HG02763 (cell line): ENCODE measurements around the gene ACP7.
"Not testable (repeated sequence)": the region's sequence is repeated elsewhere in the genome, so short reads cannot be mapped to it uniquely, and the experiment has no call there.

Source experiments
- ATAC-seq: cut with Tn5 transposase; IDR thresholded peaks from one replicate; pipeline ENCODE4 v1.9.1; 2021; ENCODE audit warnings: mild to moderate bottlenecking, moderate library complexity; ENCODE audit not compliant: unreplicated experiment

ACP7 gene, protein sequence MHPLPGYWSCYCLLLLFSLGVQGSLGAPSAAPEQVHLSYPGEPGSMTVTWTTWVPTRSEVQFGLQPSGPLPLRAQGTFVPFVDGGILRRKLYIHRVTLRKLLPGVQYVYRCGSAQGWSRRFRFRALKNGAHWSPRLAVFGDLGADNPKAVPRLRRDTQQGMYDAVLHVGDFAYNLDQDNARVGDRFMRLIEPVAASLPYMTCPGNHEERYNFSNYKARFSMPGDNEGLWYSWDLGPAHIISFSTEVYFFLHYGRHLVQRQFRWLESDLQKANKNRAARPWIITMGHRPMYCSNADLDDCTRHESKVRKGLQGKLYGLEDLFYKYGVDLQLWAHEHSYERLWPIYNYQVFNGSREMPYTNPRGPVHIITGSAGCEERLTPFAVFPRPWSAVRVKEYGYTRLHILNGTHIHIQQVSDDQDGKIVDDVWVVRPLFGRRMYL

DNA sequence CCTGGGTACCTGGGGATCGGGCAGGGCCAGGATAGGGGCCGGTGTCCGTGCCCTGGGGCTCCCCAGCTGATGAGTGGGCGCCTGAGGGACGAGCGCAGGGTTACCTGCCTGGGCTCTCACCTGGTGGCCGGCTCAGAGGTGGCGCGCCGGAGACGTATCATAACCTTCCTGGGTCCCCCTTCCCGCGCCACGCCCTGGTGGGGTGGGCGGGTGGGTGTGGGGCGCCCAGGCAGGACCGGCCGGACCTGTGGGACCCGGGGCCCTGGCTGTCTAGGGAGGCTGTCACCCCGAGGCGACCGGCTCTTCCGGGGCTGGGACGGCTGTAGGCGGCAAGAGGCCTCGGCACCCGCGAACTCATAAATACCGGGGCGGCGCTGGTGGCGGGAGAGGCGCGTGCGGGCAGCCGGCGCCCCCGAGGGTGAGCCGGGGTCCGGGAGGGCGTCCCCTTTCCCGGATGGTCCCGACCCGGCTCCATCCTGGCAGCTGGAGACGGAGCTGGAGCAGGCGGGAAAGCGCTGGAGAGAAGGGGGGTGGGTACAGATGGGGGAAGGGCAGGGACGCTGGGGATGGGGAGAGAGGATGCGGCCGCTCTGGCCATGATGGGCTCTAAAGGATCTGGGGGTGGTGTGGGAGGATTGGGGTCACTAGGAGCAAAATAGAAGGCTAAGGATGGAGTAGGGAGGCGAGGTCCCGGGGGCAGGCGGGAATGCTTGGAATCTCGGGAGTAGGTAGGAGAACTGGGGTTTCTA is at the start of gene ACP7:
ACP7 (plus strand) TSS at position 386 of the 749 bp plus-strand sequence. CDS start 902 bp downstream, outside the sequence.
- no peak for ATAC-seq

DNA sequence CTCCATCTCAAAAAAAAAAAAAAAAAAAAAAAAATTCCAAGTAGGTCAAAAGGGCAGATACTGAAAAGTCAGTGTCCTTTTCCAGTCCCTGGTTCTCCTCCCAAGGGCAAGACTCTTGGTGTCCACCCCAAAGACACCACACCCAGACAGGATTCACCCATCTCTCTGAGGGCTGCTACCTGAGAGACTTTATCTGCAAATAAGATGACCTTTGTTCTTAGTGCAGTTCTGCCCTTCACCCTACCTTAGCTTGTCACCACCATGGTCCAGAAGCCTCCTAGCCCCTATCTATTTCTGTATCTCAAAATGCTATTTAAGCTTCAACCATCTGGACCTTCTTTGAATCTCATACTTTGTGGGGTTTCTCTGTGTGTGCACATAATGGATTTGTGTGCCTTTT is 47.6 kb upstream of the ACP7 start:
- ATAC-seq = no peak

DNA sequence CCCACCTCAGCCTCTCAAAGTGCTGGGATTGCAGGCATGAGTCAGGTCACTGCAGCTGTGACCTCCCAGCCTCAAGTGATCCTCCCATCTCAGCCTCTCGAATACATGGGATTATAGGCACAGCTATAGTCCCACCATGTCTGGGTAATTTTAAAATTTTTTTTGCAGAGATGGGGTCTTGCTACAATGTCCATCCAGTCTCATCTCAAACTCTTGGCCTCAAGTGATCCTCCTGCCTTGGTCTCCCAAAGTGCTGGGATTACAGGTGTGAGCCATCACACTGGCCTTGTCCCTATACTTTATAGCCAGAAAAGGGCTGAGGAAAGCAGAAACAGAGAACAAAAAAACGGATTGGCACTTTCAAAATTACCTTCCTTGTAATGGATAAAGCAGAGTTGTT is 47.0 kb upstream of the ACP7 start:
- ATAC-seq = no peak

DNA sequence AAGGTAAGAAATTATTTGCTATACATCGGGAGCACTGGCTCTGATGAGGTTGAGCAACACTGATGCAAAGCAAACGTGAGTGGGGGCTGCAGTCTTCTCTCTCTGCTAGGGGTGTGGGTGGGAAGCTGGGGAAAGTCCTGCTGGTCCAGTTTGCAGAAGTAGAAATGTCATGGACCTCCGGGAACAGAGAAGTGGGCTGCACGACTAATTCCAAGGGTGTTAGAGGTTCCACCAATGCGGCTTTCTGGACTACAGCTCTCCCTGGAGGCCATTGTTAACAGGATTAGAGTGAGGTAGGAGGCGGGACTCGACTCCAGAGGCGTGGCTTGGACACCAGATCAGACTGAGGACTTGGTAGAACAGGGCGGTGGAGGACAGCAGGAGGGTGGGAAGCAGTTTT is 46.1 kb upstream of the ACP7 start:
- no peak for ATAC-seq

DNA sequence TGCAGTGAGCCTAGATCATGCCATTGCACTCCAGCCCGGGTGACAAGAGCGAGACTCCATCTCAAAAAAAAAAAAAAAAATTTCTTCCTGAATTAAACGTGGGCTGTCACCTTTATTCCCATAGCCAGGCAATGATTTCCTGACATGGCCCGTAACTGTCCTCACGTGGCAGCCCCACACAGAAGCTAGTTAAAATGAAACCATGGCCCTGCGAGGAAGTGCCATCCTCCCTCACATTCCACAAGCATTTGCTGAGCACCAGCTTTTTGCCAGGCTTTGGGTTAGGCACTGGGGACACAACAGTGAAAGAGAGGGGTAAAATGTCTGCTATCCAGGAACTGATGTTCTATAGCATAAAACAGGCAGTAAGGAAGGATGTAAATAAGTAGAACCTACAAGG is 38.7 kb upstream of the ACP7 start:
- ATAC-seq = no peak

DNA sequence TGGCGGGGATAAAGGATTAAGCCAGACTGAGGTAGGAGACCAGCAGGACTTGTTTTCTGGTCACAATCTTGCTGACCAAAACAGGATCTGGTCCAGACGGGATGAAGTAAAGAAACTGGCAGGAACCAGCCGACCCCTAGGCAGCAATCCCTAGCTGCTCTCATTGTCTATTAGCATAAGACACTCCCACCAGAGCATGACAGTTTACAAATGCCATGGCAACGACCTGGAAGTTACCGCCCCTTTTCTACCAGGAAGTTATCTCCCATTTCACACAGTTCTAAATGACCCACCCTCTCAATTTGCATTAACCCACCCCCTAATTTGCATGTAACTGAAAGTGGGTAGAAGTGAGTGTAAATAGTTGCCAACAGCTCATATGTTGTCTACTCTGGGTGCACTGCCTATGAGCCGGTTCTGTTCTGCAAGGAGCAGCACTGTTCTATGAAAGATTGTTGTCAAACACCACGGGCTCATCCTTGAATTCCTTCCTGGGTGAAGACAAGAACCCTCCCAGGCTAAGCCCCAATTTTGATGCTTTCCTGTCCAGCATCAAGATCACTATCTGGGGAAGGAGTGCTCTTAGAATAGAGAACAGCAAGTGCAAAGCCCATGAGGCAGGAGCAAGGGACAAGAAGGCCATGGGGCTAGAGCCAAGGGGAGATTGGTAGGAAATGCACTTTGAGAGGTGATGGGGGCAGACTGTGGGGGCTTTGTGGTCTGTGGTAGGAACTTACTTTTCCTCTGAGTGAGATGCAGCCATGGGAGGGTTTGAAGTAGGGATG is 37.9 kb upstream of the ACP7 start:
- no peak for ATAC-seq

DNA sequence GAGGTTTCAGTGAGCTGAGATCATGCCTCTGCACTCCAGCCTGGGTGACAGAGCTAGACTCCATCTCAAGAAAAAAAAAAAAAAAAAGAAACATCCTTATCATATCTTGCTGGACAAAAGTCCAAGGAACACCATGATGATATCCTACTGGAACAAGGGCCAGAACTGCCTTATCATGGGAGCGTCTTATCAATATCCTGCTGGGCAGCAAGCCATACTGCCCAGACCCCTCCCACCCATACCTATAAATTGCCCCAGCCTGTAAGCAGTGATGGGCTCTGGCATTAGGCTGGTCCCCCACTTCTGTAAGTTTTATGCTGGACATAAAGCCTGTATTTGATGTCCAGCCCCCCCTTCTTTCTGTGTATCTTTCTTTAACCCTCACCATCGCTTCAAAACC is 37.1 kb upstream of the ACP7 start:
- ATAC-seq = no peak

DNA sequence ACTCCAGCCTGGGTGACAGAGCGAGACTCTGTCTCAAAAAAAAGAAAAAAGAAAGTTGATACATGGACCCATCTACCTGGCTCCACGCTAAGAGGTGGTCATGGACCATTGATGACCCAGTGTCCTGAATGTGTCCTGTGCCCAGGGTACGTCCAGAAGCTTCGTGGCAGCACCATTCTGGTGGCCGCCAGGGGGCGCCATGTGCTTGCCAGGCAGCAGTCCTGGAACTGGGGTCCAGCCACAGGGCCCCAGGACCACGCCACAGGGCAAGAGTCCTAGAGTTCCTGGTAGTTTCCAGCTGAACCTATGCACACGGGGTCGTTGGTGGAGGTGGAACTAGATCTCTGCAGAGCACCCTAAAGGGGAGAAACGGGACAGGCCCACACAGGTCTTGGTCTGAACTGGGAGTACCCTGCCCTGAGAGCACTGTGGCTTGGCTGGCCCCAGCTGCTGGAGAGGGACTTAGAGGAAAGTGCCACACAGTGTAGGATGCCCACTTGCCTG is 31.9 kb upstream of the ACP7 start:
- no peak for ATAC-seq

DNA sequence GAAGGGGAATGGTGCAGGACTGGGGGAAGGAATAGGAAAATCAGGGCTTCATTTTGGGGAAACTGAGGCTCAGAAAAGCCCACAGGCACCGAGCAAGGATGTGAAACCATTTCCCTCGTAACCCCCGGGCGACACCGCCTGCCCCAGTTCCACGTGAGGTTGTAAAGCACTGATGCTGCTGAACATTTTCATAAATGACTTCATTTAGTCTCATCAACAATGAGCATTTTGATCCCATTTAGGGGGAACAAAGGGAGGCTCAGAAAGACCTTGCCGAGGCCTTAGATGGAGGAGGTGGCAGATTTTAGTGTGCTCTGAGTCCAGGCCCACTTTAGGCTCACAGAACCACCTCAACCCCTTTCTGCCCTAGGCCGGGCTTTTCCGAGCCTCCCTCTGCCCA is 31.3 kb upstream of the ACP7 start:
- ATAC-seq = no peak

DNA sequence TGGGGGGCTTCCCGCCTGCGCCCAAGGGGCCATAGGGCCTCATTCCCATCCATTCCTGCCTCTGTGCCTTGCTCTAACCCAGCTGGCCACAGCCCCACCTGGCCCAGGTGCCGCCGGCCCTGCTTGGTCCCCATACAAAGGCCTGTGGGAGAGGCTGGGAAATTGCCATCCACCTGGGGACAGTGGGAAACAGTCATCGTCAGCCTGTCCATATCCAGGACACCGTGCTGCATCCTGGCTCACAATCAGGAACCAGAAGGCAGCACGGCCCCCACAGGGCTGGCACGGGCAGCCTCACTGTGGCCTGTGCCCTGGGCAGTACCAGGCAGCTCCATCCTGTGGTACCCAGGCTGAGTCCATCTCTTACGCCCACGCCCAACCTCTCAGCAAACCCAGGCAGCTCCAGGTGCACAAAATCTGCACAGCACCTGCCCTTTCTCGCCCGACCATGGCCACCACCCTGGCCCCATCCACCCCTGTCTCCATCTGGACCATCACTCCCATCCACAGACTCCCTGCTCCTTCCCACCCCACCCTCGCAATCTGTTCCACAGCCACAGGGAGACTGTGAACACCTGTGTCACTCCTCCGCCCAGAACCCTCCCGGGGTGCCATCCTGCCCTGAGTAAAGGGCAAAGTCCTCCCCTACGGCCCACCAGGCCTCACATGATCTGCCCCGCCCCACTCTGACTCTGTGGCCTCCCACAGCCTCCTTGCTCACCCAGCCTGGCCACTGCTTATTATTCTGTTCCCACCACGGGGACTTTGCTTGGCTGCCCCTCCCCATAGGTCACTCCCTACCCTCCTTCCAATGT is 30.7 kb upstream of the ACP7 start:
- ATAC-seq = no peak

DNA sequence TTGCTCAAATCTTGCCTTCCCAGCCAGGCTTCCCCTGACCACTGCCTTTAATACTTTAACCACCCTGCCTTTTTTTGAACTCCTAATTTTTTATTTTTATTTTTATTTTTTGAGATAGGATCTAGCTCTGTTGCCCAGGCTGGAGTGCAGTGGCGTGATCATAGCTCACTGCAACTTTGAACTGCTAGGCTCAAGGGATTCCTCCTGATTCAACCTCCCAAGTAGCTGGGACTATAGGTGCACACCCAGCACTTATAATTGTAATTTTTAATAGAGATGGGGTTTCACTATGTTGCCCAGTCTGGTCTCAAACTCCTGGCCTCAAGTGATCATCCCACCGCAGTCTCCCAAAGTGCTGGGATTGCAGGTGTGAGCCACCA is 30.1 kb upstream of the ACP7 start:
- ATAC-seq = no peak

DNA sequence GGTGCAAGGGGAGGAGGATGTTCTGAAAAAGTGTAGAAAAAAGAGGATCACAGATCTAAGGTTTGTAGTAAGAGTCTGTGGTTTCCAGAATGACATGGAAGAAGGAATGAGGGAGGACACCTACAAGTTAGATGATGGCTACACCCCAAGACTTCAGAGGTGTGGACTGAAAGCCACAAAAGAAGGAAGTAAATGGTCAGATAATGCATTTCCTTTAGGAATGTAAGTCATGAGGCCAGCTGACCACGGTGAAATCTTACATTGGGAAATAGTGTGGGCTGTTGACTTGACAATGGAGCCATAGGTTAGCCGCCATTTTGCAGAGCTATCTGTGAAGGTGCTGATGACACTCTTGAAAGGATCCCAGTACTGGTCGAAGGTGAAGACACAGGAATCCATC is 26.6 kb upstream of the ACP7 start:
- ATAC-seq = no peak

DNA sequence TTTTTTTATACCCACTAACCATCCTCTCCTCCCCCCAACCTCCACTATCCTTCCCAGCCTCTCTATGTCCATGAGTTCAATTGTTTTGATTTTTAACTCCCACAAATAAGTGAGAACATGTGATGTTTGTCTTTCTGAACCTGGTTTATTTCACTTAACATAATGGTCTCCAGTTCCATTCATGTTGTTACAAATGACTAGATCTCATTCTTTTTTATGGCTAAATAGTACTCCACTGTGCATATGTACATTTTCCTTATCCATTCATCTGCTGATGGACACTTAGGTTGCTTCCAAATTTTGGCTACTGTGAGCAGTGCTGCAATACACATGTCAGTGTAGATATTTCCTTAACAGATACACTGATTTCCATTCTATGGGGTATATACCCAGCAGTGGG is 24.9 kb upstream of the ACP7 start:
- ATAC-seq = no peak

DNA sequence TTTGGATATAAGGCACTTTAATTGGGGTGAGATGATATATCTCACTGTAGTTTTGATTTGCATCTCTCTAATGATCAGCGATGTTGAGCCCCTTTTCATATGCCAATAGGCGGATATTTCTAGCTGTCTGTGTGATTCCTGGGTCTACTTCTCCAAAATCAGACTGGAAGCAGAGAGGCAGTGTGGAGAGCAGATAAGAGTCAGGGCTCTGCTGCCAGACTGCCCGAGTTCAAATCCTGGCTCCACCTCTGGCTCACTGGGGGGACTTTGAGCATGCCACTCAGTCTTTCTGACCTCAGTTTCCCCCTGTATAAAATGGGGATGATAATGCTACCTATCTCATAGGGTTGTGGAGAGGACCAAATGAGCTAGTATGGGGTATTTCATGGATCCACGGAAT is 24.0 kb upstream of the ACP7 start:
- ATAC-seq = no peak

DNA sequence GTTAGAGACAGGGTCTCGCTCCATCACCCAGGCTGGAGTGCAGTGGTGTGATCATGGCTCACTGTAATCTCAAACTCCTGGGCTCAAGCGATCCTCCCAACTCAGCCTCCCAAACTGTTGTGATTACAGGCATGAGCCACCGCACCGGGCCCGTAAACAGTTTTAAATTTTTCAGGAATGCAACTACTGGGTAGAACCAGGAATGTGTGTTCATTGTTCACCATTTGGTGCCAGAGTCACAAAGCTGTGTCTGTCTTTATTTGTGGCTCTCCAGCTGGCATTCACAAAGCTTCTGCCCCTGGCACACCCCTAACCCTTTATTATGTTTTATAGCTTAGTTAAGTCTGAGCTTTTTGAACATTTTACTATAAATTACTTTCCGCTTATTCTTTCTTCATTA is 19.8 kb upstream of the ACP7 start:
- no peak for ATAC-seq

DNA sequence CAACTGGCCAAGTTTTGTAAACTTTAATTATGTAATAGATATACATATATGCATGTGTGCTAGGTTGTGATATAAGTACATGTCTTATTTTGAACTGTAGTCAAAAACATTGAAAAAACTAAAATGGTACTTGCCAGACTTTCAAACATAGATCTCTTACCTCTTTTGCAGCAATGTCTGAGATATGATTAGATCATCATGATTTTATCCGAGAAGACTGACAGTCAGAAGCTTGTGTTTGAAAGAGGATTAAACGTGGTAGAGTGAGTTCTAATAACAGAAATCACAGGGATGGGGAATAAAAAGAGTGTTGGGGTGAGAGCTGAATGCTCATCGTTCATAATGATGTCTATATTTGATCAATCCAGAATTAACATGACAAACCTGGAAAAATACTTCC is 18.2 kb upstream of the ACP7 start:
- ATAC-seq = no peak

DNA sequence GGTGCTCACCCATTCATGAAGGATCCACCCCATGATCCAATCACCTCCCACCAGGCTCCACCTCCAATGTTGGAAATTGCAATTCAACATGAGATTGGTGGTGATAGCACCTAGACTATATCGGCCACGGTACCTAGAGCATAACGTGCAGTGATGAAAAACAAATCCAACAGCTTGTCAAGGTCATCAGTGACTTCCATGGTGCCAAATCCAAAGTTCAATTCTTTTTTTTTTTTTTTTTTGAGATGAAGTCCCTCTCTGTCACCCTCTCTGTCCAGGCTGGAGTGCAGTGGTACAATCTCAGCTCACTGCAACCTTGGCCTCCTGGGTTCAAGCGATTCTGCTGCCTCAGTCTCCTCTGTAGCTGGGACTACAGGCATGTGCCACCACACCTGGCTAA is 17.1 kb upstream of the ACP7 start:
- ATAC-seq = no peak

DNA sequence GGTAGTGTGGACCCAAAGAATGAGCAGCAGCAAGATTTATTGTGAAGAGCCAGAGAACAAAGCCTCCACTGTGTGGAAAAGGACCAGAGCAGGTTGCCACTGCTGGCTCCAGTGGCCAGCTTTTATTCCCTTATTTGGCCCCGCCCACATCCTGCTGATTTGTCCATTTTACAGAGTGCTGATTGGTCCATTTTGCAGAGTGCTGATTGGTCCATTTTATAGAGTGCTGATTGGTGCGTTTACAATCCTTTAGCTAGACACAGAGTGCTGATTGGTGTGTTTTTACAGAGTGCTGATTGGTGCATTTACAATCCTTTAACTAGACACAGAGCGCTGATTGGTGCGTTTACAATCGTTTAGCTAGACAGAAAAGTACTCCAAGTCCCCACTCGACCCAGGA is 15.9 kb upstream of the ACP7 start:
- not testable (repeated sequence) for ATAC-seq

DNA sequence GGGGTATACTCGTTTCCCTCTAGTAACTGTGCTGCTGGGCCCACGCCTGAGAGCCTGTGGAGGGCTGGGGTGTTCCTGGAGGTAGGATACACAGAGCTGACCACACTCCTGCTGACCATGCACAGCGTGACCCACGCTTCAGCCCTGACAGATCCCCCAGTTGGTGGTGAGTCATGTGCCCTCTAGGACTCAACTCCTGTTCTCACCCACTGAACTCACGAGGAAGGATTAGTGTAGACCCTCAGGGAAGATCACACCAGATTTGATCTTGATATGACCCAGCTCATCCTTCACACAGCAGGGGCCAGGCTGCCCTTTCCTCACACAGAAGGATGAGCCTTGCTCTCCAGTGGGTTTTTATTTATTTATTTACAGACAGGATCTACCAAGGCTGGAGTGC is 13.3 kb upstream of the ACP7 start:
- no peak for ATAC-seq

DNA sequence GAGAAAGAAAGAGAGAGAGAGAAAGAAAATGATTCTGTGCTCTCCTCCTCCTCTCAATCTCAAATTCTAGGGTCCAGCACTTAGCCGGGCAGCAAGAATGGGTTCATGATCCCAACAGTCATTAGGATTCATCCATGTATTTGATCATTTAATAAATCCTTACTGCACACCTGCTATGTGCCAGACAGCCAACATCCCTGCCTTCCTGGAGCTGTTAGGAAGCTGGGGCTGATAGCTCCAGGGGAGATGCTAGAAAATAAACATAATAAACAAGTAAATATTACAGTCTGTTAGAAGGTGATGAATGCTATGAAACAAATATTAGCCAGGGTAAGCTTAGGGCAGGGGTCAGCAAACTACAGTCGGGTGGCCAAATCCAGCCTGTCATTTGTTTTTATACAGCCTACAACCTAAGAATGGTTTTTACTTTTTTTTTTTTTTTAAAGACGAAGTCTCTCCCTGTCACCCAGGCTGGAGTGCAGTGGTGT is 9.9 kb upstream of the ACP7 start:
- no peak for ATAC-seq
